Mucosa of descending colon (tissue), 3 donors: ENCODE measurements around the gene UST. TPM values are rescaled to one million over a fixed set of nuclear protein-coding genes. Genes with fewer than 3 reads are reported as not detected.
"Not testable (repeated sequence)": the region's sequence is repeated elsewhere in the genome, so short reads cannot be mapped to it uniquely, and the experiment has no call there.

Experiments used
- ATAC-seq: fragments of 200-7000 bp; cut with Tn5 transposase; one replicate; pipeline ENCODE4 v1.9.1; 2020; ENCODE audit warnings: mild to moderate bottlenecking, moderate library complexity
- DNase-seq, 3 donors: peaks; one replicate each; pipeline ENCODE4 v3.0.0-alpha.2; 2020
- H3K36me3 ChIP-seq: fragments of 200-600 bp; one replicate; pipeline ENCODE4 v1.8.0; 2021; ENCODE audit warnings: low read depth, mild to moderate bottlenecking
- H3K4me1 ChIP-seq: fragments of 200-600 bp; one replicate; pipeline ENCODE4 v1.8.0; 2021; ENCODE audit warnings: low read depth, mild to moderate bottlenecking
- H3K4me3 ChIP-seq: fragments of 200-600 bp; one replicate; pipeline ENCODE4 v1.8.0; 2021; ENCODE audit warnings: mild to moderate bottlenecking
- H3K9me3 ChIP-seq: fragments of 200-600 bp; one replicate; pipeline ENCODE4 v1.8.0; 2021; ENCODE audit warnings: mild to moderate bottlenecking
- CTCF ChIP-seq: fragments of 200-600 bp; IDR thresholded peaks from one replicate; pipeline ENCODE4 v1.8.0; 2022; ENCODE audit warnings: antibody characterized with exemption, mild to moderate bottlenecking
- intact Hi-C, 2 donors: fragments of 100-400 bp; cut with DNase I in 1 of 2; cut with micrococcal nuclease in 1 of 2; formaldehyde crosslinking; loops; one replicate each; pipeline versions ENCODE4 v1.11.0 to v1.11.1; 2022; cut with DNase I, micrococcal nuclease
- total RNA-seq, 3 donors: library from RNA; stranded (reverse); fragmentation: NEBNext Ultra II Directional in 2 of 3; extraction: Animal tissue kit (Norgen Biotek cat#: 25700) in 2 of 3; gene quantifications; one replicate each; pipeline versions ENCODE4 v1.2.1 to v1.2.4, GENCODE V29; 2021 to 2023
- donor health status: DM: no; HTN: no; CAD: no; lungs with moderate emphysema.
- donor health status: DM: no; HTN: no; CAD: no.
- donor health status: DM: no; HTN: yes; CAD: no.

Gene UST
- total RNA-seq, 3 donors from 2014 or later = 1.1 to 16.2 (median 2.1) TPM

GRCh38 chr6:148775161-148775560 lies 28.3 kb downstream of the UST start:
- intact Hi-C loops = no loop called here
- Histone ChIP-seq H3K36me3 (no peaks in the 10 kb centered on the region), H3K4me1 (no peaks in the 10 kb centered on the region), H3K9me3 (no peaks in the 10 kb centered on the region), H3K4me3 (no peak overlapping the region)
- no peak for DNase-seq
- ATAC-seq = no peak
- TF ChIP-seq CTCF = no peak

- no peaks in the 10 kb centered on the region for H3K36me3 ChIP-seq
- no peak overlapping the region for H3K4me3 ChIP-seq
- ATAC-seq (no peak), DNase-seq (no peak)
- H3K9me3 ChIP-seq = no peaks in the 10 kb centered on the region
- no peaks in the 10 kb centered on the region for H3K4me1 ChIP-seq
- no peak for TF ChIP-seq CTCF
- intact Hi-C loops = no loop called here
Measured at GRCh38 chr6:148776321-148777308, 29.8 kb downstream of the UST start.

- Histone ChIP-seq H3K4me1 (no peaks in the 10 kb centered on the region), H3K36me3 (no peaks in the 10 kb centered on the region), H3K9me3 (no peaks in the 10 kb centered on the region), H3K4me3 (no peak overlapping the region)
- intact Hi-C loops = no loop called here
- DNase-seq (no peak), ATAC-seq (no peak)
- TF ChIP-seq CTCF = no peak
Measured at GRCh38 chr6:148779142-148779562, 32.3 kb downstream of the UST start.

GRCh38 chr6:148780423-148780822 lies 33.6 kb downstream of the UST start:
- ATAC-seq, intact Hi-C loops, H3K9me3 ChIP-seq, H3K4me3 ChIP-seq, H3K36me3 ChIP-seq, DNase-seq, H3K4me1 ChIP-seq: not testable (repeated sequence)

- DNase-seq (no peak), ATAC-seq (no peak)
- H3K9me3 ChIP-seq = no peaks in the 10 kb centered on the region
- TF ChIP-seq CTCF = no peak
- intact Hi-C loops = no loop called here
- no peaks in the 10 kb centered on the region for H3K4me1 ChIP-seq
- no peaks in the 10 kb centered on the region for H3K36me3 ChIP-seq
- H3K4me3 ChIP-seq = no peak overlapping the region
Measured at GRCh38 chr6:148780918-148781436, 34.1 kb downstream of the UST start.

GRCh38 chr6:148789948-148790347 lies 43.1 kb downstream of the UST start:
- DNase-seq = no peak
- intact Hi-C loops = no loop called here
- no peak for TF ChIP-seq CTCF

More at GRCh38 chr6:148789948-148790347, 43.1 kb downstream of the UST start:
- ATAC-seq = no peak
- Histone ChIP-seq H3K36me3 (no peaks in the 10 kb centered on the region), H3K4me3 (no peak overlapping the region), H3K4me1 (no peaks in the 10 kb centered on the region), H3K9me3 (peaks cover 5% of the 10 kb centered on the region)
